Pancreas (tissue), 10 donors: ENCODE results near the gene PAX8. TPM values are rescaled to one million over a fixed set of nuclear protein-coding genes. Genes with fewer than 3 reads are reported as not detected.

Experiments used
- ATAC-seq, 4 donors: fragments of 200-7000 bp; cut with Tn5 transposase; one replicate each; pipeline versions ENCODE4 v1.8.0 to v1.9.1; 2020; ENCODE audit warnings: mild to moderate bottlenecking in 4 of 4, moderate library complexity in 4 of 4
- DNase-seq, 6 donors: peaks; one replicate each; pipeline ENCODE4 v3.0.0-alpha.2; 2020
- FAIRE-seq: peaks from 2 replicates; lab custom pipeline; 2012; peaks lifted over from hg19 to GRCh38; lab: Jason Lieb, UNC
- H3K27ac ChIP-seq, 4 donors: fragments of 200-600 bp; sonication (generic); 1 replicate in 3 of 4; 2 replicates in 1 of 4; pipeline versions ENCODE4 v1.5.0 to v1.8.0; 2020
- H3K27me3 ChIP-seq, 4 donors: fragments of 200-600 bp; one replicate each; pipeline ENCODE4 v1.8.0; 2021
- H3K36me3 ChIP-seq, 3 donors: fragments of 200-600 bp; sonication (generic) in 1 of 3; one replicate each; pipeline versions ENCODE4 v1.5.0 to v1.8.0; 2020 to 2021
- H3K4me1 ChIP-seq, 3 donors: fragments of 200-600 bp; one replicate each; pipeline ENCODE4 v1.8.0; 2021
- H3K4me3 ChIP-seq, 4 donors: fragments of 200-600 bp; sonication (generic) in 2 of 4; one replicate each; pipeline versions ENCODE4 v1.5.0 to v1.8.0; 2020 to 2021
- H3K9me3 ChIP-seq, 4 donors: fragments of 200-600 bp; one replicate each; pipeline ENCODE4 v1.8.0; 2021
- CTCF ChIP-seq, 4 donors: fragments of 200-600 bp; sonication (generic) in 3 of 4; IDR thresholded peaks; one replicate each; pipeline versions ENCODE4 v1.5.0 to v1.8.0; 2021; ENCODE audit warnings: antibody characterized with exemption in 4 of 4
- WGBS, 2 donors: extraction: QIAGEN DNeasy Blood & Tissue Kit; methylation state at CpG; one replicate each; pipeline ENCODE4 v1.1.7; 2013; 5-methylcytosine and 5-hydroxymethylcytosine counted together
- intact Hi-C, 3 donors: fragments of 100-400 bp; cut with DNase I; formaldehyde crosslinking; loops; one replicate each; pipeline versions ENCODE4 v1.11.1 to v1.14.2; 2022
- polyA plus RNA-seq, 2 donors: library from polyadenylated mRNA; stranded (reverse); fragments of 200-250 nt; gene quantifications; one replicate each; pipeline ENCODE4 v1.2.3, GENCODE V29; 2013
- total RNA-seq, 6 donors: library from RNA; stranded (reverse); fragmentation: NEBNext Ultra II Directional in 4 of 6; extraction: Animal tissue kit (Norgen Biotek cat#: 25700) in 4 of 6; gene quantifications; one replicate each; pipeline versions ENCODE4 v1.2.1 to v1.2.4, GENCODE V29; 2021 to 2023
- donor health status: healthy with polysubstance abuse.
- donor health status: DM: no; HTN: no; CAD: no; lungs with moderate emphysema.
- donor health status: DM: no; HTN: no; CAD: no.
- donor health status: control.
- donor health status: control.
- donor health status: Bipolar disorder and iron deficiency.
- donor health status: DM: yes; HTN: yes; CAD: no.
- donor health status: DM: no; HTN: no; CAD: no.
- donor health status: DM: no; HTN: no; CAD: no.
- donor health status: DM: yes; HTN: yes; CAD: no.

PAX8 gene
- total and polyA plus RNA-seq, 8 donors, result 0.23 to 1.1 (median 0.55) TPM; not detected in 2

GRCh38 chr2:113217455-113218282 lies 61.1 kb downstream of the PAX8 start:
- TF ChIP-seq CTCF (IDR thresholded peaks at IDR 0.05), result no peak
- H3K36me3 ChIP-seq, result no peaks in the 10 kb centered on the region
- DNase-seq (peak in 2 of 6 donors; percentile 42 to 55), FAIRE-seq (no peak), ATAC-seq (peak; percentile 16 to 66 (median 51))
- no peaks in the 10 kb centered on the region for H3K27me3 ChIP-seq
- intact Hi-C loops, result no loop called here
- H3K27ac ChIP-seq, result peak overlapping the region; percentile 56 to 90 (median 86)
- H3K4me3 ChIP-seq, result no peak overlapping the region
- peaks cover 0 to 18% (median 9%) of the 10 kb centered on the region in 3 donors for H3K4me1 ChIP-seq
- H3K9me3 ChIP-seq, result no peaks in the 10 kb centered on the region
- 71 to 75% methylated on average over 15 of the region's 15 CpGs for WGBS, 2 donors

- intact Hi-C loops, result no loop called here
- Histone ChIP-seq H3K9me3 (no peaks in the 10 kb centered on the region), H3K4me3 (no peak overlapping the region), H3K36me3 (no peaks in the 10 kb centered on the region), H3K27ac (peak overlapping the region; percentile 56 to 90 (median 86)), H3K4me1 (peaks cover 0 to 18% (median 9%) of the 10 kb centered on the region in 3 donors), H3K27me3 (no peaks in the 10 kb centered on the region)
- WGBS, 2 donors, result 83 to 87% methylated on average over 6 of the region's 6 CpGs
- no peak for ATAC-seq
- TF ChIP-seq CTCF (IDR thresholded peaks at IDR 0.05), result no peak
- peak in 1 of 6 donors; percentile 30 for DNase-seq
- FAIRE-seq, result no peak
Observed at GRCh38 chr2:113216891-113217454, 61.7 kb downstream of the PAX8 start.

GRCh38 chr2:113216321-113216720 lies 62.4 kb downstream of the PAX8 start:
- peak overlapping the region in 1 of 4 donors; percentile 87 for H3K27ac ChIP-seq
- WGBS, 2 donors, result 87 to 91% methylated on average over 2 of the region's 2 CpGs
- DNase-seq, result no peak

GRCh38 chr2:113215056-113215455 lies 63.7 kb downstream of the PAX8 start:
- no peak overlapping the region for H3K4me3 ChIP-seq
- no peaks in the 10 kb centered on the region for H3K36me3 ChIP-seq
- no peaks in the 10 kb centered on the region for H3K27me3 ChIP-seq
- H3K27ac ChIP-seq, result no peak overlapping the region
- intact Hi-C loops, result no loop called here
- ATAC-seq (no peak), DNase-seq (no peak), FAIRE-seq (no peak)
- 90 to 100% methylated on average over 2 of the region's 2 CpGs for WGBS, 2 donors
- TF ChIP-seq CTCF (IDR thresholded peaks at IDR 0.05), result no peak
- H3K4me1 ChIP-seq, result peaks cover 0 to 18% (median 9%) of the 10 kb centered on the region in 3 donors
- no peaks in the 10 kb centered on the region for H3K9me3 ChIP-seq

More at GRCh38 chr2:113216321-113216720, 62.4 kb downstream of the PAX8 start:
- Histone ChIP-seq H3K9me3 (no peaks in the 10 kb centered on the region), H3K27me3 (no peaks in the 10 kb centered on the region), H3K4me3 (no peak overlapping the region), H3K4me1 (peaks cover 0 to 18% (median 9%) of the 10 kb centered on the region in 3 donors), H3K36me3 (no peaks in the 10 kb centered on the region)
- intact Hi-C loops, result no loop called here
- no peak for TF ChIP-seq CTCF (IDR thresholded peaks at IDR 0.05)
- ATAC-seq (no peak), FAIRE-seq (no peak)
